Activated CD8-positive, alpha-beta T cell treated with anti-CD3 and anti-CD28 coated beads for 36 hours (primary cell): ENCODE measurements around the gene AHNAK2. TPM values are rescaled to one million over a fixed set of nuclear protein-coding genes. Genes with fewer than 3 reads are reported as not detected.

Experiments used
- ATAC-seq: fragments of 200-7000 bp; cut with Tn5 transposase; one replicate; pipeline ENCODE4 v1.10.0; 2021; ENCODE audit warnings: mild to moderate bottlenecking, moderate library complexity
- CTCF ChIA-PET: fragments of 350-600 bp; sonication (Branson Sonifier 250); formaldehyde crosslinking; loops from one replicate; lab custom pipeline; 2021; ENCODE audit warnings: antibody characterized with exemption; lab: Charles Lee
- POLR2A ChIA-PET: fragments of 350-600 bp; sonication (Branson Sonifier 250); formaldehyde crosslinking; loops from one replicate; lab custom pipeline; 2021; ENCODE audit warnings: antibody characterized with exemption; lab: Charles Lee
- DNase-seq: peaks from one replicate; pipeline ENCODE4 v3.0.0-alpha.2; 2020
- H3K27ac Mint-ChIP-seq: one replicate; pipeline ENCODE4 v1.8.0; 2021; ENCODE audit warnings: mild to moderate bottlenecking, mixed read lengths
- H3K27me3 Mint-ChIP-seq: one replicate; pipeline ENCODE4 v1.8.0; 2021; ENCODE audit warnings: mixed read lengths
- H3K36me3 Mint-ChIP-seq: one replicate; pipeline ENCODE4 v1.8.0; 2021; ENCODE audit warnings: low read depth, mixed read lengths
- H3K4me1 Mint-ChIP-seq: one replicate; pipeline ENCODE4 v1.8.0; 2021; ENCODE audit warnings: low read depth, mixed read lengths
- H3K4me3 Mint-ChIP-seq: one replicate; pipeline ENCODE4 v1.8.0; 2021; ENCODE audit warnings: mild to moderate bottlenecking, moderate library complexity, mixed read lengths
- H3K9me3 Mint-ChIP-seq: one replicate; pipeline ENCODE4 v1.8.0; 2021; ENCODE audit warnings: mixed read lengths
- CTCF ChIP-seq: fragments of 200-600 bp; IDR thresholded peaks from one replicate; pipeline ENCODE4 v1.8.0; 2022; ENCODE audit warnings: antibody characterized with exemption, mild to moderate bottlenecking
- intact Hi-C: fragments of 100-400 bp; cut with micrococcal nuclease; formaldehyde crosslinking; loops from one replicate; pipeline ENCODE4 v1.10.0; 2022
- total RNA-seq, 2 experiments: library from RNA; stranded (reverse); gene quantifications; one replicate each; pipeline ENCODE4 v1.2.3, GENCODE V29; 2021

Gene AHNAK2
- total RNA-seq, 2 experiments from 2014 or later, result 0.02 TPM; not detected in 1

- Mint-ChIP-seq H3K4me1 (peaks cover 6% of the 10 kb centered on the region), H3K9me3 (no peaks in the 10 kb centered on the region), H3K27ac (no peak overlapping the region), H3K4me3 (no peak overlapping the region), H3K27me3 (no peaks in the 10 kb centered on the region), H3K36me3 (peaks cover 23% of the 10 kb centered on the region)
- CTCF ChIA-PET, result no interaction called here
- intact Hi-C loops, result no loop called here
- TF ChIP-seq CTCF, result no peak
- POLR2A ChIA-PET, result interaction anchor here (5.9 kb wide), 1 partner anchor 10 kb away, joined by 69 read pairs; the partner anchor contains the start of gene CDCA4
- DNase-seq (no peak), ATAC-seq (no peak)
Measured at GRCh38 chr14:105007593-105008264, 29.6 kb upstream of the AHNAK2 start.

GRCh38 chr14:105006831-105007592, 28.8 kb upstream of the AHNAK2 start:
- peaks cover 3% of the 10 kb centered on the region for H3K4me1 Mint-ChIP-seq
- POLR2A ChIA-PET, result interaction anchor here (0.5 to 5.9 kb wide), 4 partner anchors 9 to 38 kb away, joined by 3 to 69 read pairs (median 3); partner anchors contain the start of gene CDCA4
- no peak overlapping the region for H3K27ac Mint-ChIP-seq

GRCh38 chr14:105005929-105006830, 28.0 kb upstream of the AHNAK2 start:
- ChIA-PET POLR2A (interaction anchor here (0.5 to 5.9 kb wide), 6 partner anchors 8 to 40 kb away, joined by 3 to 69 read pairs (median 3); partner anchors contain the start of gene CDCA4), CTCF (interaction anchor here (1.3 to 1.4 kb wide), 3 partner anchors 31 to 39 kb away, joined by 3 read pairs; no protein-coding TSS in a partner anchor)
- no peak for DNase-seq
- no peak for ATAC-seq
- Mint-ChIP-seq H3K9me3 (no peaks in the 10 kb centered on the region), H3K27ac (no peak overlapping the region), H3K4me3 (no peak overlapping the region), H3K27me3 (no peaks in the 10 kb centered on the region), H3K4me1 (peaks cover 3% of the 10 kb centered on the region), H3K36me3 (peaks cover 10% of the 10 kb centered on the region)
- TF ChIP-seq CTCF, result no peak
- intact Hi-C loops, result no loop called here

More at GRCh38 chr14:105006831-105007592, 28.8 kb upstream of the AHNAK2 start:
- intact Hi-C loops, result no loop called here
- H3K36me3 Mint-ChIP-seq, result peaks cover 18% of the 10 kb centered on the region
- CTCF ChIA-PET, result interaction anchor here (1.3 kb wide), 1 partner anchor 38 kb away, joined by 3 read pairs; no protein-coding TSS in a partner anchor
- no peaks in the 10 kb centered on the region for H3K27me3 Mint-ChIP-seq
- DNase-seq (no peak), ATAC-seq (no peak)
- no peak overlapping the region for H3K4me3 Mint-ChIP-seq
- no peaks in the 10 kb centered on the region for H3K9me3 Mint-ChIP-seq
- no peak for TF ChIP-seq CTCF

GRCh38 chr14:105005329-105005928, 27.3 kb upstream of the AHNAK2 start:
- no peaks in the 10 kb centered on the region for H3K9me3 Mint-ChIP-seq
- CTCF ChIA-PET, result interaction anchor here (1.3 to 1.4 kb wide), 2 partner anchors 30 to 38 kb away, joined by 3 read pairs; no protein-coding TSS in a partner anchor
- no peak overlapping the region for H3K4me3 Mint-ChIP-seq
- DNase-seq (no peak), ATAC-seq (no peak)
- H3K4me1 Mint-ChIP-seq, result peaks cover 3% of the 10 kb centered on the region
- POLR2A ChIA-PET, result interaction anchor here (1.1 to 5.9 kb wide), 3 partner anchors 12 to 41 kb away, joined by 3 to 69 read pairs (median 3); partner anchors contain the start of gene CDCA4
- H3K27ac Mint-ChIP-seq, result no peak overlapping the region
- no peak for TF ChIP-seq CTCF
- no peaks in the 10 kb centered on the region for H3K27me3 Mint-ChIP-seq
- H3K36me3 Mint-ChIP-seq, result peaks cover 7% of the 10 kb centered on the region
- intact Hi-C loops, result no loop called here
